ENCODE data around the gene KCNK10. TPM values are rescaled to one million over a fixed set of nuclear protein-coding genes. Genes with fewer than 3 reads are reported as not detected.

Gene KCNK10
- total RNA-seq, 1 donor from 2014 or later, result not detected

GRCh38 chr14:88218119-88218915 lies 104.8 kb downstream of the KCNK10 start:
- DNase-seq, result no peak

- no peak for DNase-seq
These were observed 110.4 kb downstream of the KCNK10 start for GRCh38 chr14:88212691-88213090.

GRCh38 chr14:88210426-88210825 lies 112.6 kb downstream of the KCNK10 start:
- DNase-seq, result no peak

- no peak for DNase-seq
These were observed 113.8 kb downstream of the KCNK10 start for GRCh38 chr14:88209273-88209672.

GRCh38 chr14:88208858-88209257 lies 114.2 kb downstream of the KCNK10 start:
- no peak for DNase-seq

- DNase-seq, result no peak
These were observed 118.8 kb downstream of the KCNK10 start for GRCh38 chr14:88204221-88204620.

- DNase-seq, result no peak
These were observed 119.8 kb downstream of the KCNK10 start for GRCh38 chr14:88203291-88203690.

- no peak for DNase-seq
These were observed 120.8 kb downstream of the KCNK10 start for GRCh38 chr14:88202286-88202685.

- no peak for DNase-seq
These were observed 121.2 kb downstream of the KCNK10 start for GRCh38 chr14:88201851-88202250.

- DNase-seq, result no peak
These were observed 123.2 kb downstream of the KCNK10 start for GRCh38 chr14:88199882-88200281.

- no peak for DNase-seq
These were observed 124.6 kb downstream of the KCNK10 start for GRCh38 chr14:88198446-88198845.

- no peak for DNase-seq
These were observed 126.1 kb downstream of the KCNK10 start for GRCh38 chr14:88196925-88197324.

GRCh38 chr14:88196116-88196890 lies 126.8 kb downstream of the KCNK10 start:
- no peak for DNase-seq

- no peak for DNase-seq
These were observed 127.4 kb downstream of the KCNK10 start for GRCh38 chr14:88195676-88196075.

GRCh38 chr14:88194531-88194930 lies 128.5 kb downstream of the KCNK10 start:
- no peak for DNase-seq

GRCh38 chr14:88191605-88192004 lies 131.5 kb downstream of the KCNK10 start:
- DNase-seq, result no peak

- DNase-seq, result peak; percentile 84
These were observed 133.5 kb downstream of the KCNK10 start for GRCh38 chr14:88189417-88190191.

- DNase-seq, result no peak
These were observed 134.2 kb downstream of the KCNK10 start for GRCh38 chr14:88188745-88189416.

- DNase-seq, result no peak
These were observed 137.2 kb downstream of the KCNK10 start for GRCh38 chr14:88185843-88186242.

GRCh38 chr14:88184956-88185355 lies 138.1 kb downstream of the KCNK10 start:
- DNase-seq, result no peak

- DNase-seq, result no peak
These were observed 142.0 kb downstream of the KCNK10 start for GRCh38 chr14:88181072-88181471.

- no peak for DNase-seq
These were observed 143.4 kb downstream of the KCNK10 start for GRCh38 chr14:88179716-88180115.

- DNase-seq, result no peak
These were observed 152.7 kb downstream of the KCNK10 start for GRCh38 chr14:88170333-88170732.

All from dermis blood vessel endothelial cell (primary cell).